Hematopoietic multipotent progenitor cell treated with erythropoietin and hydrocortisone succinate and interleukin-3 and kit ligand, for 15 days (in vitro differentiated cells): ENCODE data around the gene ZC3H12D.
"Not testable (repeated sequence)": the region's sequence is repeated elsewhere in the genome, so short reads cannot be mapped to it uniquely, and the experiment has no call there.

Experiments used
- DNase-seq: peaks from one replicate; pipeline ENCODE4 v3.0.0-alpha.2; 2015; ENCODE audit warnings: low spot score

Gene ZC3H12D

DNA sequence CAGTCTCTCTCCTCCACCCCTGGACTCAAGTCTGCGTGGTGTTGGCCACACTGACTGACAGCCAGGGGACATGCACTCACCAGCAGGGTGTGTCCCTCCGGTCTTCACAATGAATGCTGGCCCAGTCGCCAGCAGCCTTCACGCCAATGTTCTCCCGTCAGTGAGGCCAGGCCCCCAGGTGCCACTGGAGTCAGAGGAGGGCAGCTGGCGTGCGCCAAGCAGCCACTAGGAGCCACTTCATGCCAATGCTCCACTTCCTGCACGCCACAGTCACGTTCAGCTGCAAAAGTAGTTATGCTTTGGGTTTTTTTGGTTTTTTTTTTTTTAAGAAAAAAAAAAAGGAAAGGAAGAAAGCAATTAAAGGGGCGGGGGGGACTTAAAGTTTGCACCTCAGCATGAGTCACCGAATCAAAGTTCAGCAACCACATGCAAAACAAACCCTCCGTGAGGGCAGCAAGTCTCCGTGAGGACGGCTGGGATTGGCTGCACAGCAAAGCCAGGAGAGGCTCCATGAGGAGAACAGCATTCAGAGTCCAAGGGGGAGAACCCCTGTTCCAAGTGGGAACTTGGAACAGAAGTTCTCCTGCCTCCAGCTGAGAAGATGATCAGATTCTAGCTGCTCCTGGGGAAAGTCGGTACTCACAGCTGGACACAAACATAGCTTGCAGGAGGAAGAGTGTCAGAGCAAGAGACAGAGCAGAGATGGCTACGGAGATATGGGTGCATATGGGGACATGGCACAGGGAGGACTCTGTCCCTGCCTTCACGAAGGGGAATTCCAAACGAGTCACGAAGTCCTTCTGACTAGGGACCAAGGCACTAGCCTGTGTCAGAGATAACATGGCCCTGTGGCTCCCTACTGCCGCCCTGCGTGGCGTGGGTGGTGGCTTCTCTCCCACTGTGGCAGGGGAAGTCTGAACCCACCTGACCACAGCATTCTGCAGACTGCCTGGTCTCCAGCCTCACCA, at the start of gene ZC3H12D:
Gene ZC3H12D, minus strand, starts transcription at position 282 of the 968 bp plus-strand sequence. CDS start 10,471 bp downstream, outside the sequence.
- DNase-seq = no peak

- DNase-seq = no peak
Measured at GRCh38 chr6:149529650-149530049, 44.8 kb upstream of the ZC3H12D start.

DNA sequence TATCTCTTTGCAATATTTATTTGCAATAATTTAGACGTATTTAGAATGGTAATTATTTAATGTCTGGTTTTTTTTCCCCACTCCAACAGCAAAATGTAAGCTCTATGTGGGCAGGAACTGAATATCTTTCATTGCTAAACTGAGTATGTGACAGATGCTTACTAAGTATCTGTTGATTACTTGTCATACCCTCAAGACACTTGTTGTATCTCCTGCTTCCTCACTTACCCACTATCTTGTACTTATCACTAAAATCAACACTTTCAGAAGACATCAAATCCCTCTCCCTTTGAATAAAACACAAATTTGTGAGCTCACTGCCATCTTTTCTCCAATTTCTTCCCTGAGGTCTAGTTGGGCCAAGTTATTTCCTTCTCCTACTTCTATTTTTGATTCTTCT, 30.7 kb upstream of the ZC3H12D start:
- no peak for DNase-seq

- DNase-seq = no peak
Measured at GRCh38 chr6:149513915-149514314, 29.1 kb upstream of the ZC3H12D start.

- no peak for DNase-seq
Measured at GRCh38 chr6:149510793-149511512, 26.1 kb upstream of the ZC3H12D start.

GRCh38 chr6:149508485-149508884, 23.7 kb upstream of the ZC3H12D start:
- no peak for DNase-seq

- DNase-seq = peak; percentile 74
Measured at GRCh38 chr6:149503872-149504271, 19.1 kb upstream of the ZC3H12D start.

- no peak for DNase-seq
Measured at GRCh38 chr6:149503276-149503675, 18.5 kb upstream of the ZC3H12D start.

DNA sequence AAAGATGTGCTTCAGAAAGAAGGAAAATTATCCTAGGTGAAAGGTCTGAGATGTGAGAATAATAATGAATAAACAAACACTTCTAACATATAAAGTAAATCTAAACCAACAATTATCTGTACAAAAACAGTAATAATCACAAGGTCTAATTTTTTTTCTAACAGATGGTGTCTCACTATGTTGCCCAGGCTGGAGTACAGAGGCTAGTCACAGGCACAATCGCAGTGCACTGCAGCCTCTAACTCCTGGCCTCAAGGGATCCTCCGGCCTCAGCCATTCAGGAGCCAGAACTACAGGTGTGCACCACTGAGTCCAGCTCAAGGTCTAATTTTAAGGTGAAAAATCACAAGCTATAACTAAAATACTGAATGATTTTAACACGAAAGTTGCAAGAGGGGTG, 17.0 kb upstream of the ZC3H12D start:
- DNase-seq = no peak

GRCh38 chr6:149501201-149501600, 16.4 kb upstream of the ZC3H12D start:
- DNase-seq = no peak

DNA sequence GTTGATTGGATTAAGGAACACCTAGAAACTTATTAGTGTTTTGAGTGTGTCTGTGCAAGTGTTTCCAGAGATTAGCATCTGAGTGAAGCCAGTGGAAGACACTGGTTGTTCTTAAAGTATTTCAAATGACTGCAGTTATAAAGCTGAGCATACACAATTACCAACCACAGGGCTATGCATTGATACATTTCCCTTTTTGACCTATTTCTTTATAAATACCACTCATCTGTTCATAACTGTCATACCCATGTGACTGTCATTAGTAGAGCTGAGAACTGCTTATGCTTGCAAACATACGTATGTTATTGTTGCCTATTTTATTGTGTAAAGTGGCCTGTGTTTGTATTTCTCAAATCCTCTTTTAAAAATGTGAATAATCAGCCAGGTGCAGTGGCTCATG, 15.3 kb upstream of the ZC3H12D start:
- no peak for DNase-seq

- DNase-seq = no peak
Measured at GRCh38 chr6:149499066-149499465, 14.3 kb upstream of the ZC3H12D start.

GRCh38 chr6:149497365-149497764, 12.6 kb upstream of the ZC3H12D start:
- no peak for DNase-seq

GRCh38 chr6:149496597-149496996, 11.8 kb upstream of the ZC3H12D start:
- not testable (repeated sequence) for DNase-seq

DNA sequence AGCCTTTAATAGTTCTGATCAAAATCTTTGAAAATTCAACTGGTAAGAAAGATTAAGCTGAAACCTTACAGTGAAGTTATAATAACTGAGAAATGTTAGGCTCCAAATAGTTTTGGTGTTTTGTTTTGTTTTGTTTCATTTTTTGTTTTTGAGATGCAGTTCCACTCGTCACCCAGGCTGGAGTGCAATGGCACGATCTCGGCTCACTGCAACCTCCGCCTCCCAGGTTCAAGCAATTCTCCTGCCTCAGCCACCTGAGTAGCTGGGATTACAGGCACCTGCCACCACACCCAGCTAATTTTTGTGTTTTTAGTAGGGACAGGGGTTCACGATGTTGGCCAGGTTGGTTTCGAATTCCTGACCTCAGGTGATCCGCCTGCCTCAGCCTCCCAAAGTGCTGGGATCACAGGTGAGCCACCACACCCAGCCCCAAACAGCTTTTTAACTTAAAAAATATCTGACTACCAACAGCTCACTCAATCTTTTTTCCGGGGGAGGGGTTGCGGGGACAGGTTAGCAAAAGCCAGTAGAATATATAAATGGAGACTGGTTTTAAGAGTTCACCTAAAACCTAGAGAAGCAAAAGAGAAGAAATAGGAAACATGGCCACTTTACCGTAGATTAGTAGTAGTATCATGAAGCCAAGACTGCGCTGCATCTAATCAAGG, 10.7 kb upstream of the ZC3H12D start:
- DNase-seq = not testable (repeated sequence)

DNA sequence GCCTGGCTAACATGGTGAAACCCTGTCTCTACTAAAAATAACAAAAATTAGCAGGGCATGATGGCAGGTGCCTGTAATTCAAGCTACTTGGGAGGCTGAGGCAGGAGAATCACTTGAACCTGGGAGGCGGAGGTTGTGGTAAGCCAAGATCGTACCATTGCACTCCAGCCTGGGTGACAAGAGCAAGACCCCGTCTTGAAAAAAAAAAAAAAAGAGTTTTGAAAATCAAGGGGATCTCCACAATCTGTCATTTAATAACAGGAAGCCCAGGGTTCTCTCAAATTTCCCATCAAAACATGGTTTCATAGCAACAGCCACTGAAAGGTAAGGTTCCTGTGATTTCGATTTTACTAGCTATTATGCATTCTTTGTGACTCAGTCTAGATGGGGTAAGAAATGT, 10.0 kb upstream of the ZC3H12D start:
- not testable (repeated sequence) for DNase-seq

DNA sequence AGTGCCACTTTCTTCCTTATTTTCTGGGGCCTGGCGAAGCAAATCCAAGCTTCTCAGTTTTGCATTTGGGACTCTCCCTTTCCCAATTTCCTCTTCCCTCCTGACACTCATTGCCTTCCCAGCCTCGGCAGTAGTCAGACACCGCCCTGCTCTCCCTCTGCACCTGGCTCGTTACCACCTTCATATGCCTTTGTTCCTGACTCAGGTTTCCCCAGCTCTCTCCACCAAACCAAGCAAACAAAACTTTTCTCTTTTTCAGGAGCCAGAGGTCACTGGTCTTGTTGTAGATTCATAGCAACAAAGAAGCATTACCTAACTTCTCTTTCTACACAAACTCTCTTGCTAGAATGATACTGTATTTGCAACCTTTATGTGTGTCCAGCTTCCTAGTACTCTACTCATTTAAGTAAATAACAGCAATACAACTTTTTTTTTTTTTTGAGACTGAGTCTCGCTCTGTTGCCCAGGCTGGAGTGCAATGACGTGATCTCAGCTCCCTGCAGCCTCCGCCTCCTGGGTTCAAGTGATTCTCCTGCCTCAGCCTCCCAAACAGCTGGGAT, 9.0 kb upstream of the ZC3H12D start:
- DNase-seq = no peak

GRCh38 chr6:149492798-149493343, 8.1 kb upstream of the ZC3H12D start:
- DNase-seq = no peak

DNA sequence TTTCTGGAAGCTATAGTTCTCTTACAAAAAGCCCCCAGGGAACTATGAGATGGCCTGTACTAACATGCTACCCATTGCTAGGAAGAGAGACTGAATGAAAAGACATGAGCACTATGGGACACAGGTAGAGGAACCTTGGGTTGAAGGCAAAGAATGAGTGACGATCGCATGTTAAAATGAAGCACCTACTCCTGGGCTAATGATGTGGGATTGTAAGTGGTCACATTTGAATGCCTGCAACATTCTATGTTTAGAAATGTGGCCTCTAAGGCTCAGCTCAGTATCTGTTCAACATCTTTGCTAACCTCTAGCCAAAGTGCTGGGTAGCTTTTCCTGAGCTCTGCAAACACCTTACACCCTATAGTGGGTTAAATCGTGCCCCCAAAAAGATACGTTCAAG, 5.2 kb upstream of the ZC3H12D start:
- DNase-seq = no peak

DNA sequence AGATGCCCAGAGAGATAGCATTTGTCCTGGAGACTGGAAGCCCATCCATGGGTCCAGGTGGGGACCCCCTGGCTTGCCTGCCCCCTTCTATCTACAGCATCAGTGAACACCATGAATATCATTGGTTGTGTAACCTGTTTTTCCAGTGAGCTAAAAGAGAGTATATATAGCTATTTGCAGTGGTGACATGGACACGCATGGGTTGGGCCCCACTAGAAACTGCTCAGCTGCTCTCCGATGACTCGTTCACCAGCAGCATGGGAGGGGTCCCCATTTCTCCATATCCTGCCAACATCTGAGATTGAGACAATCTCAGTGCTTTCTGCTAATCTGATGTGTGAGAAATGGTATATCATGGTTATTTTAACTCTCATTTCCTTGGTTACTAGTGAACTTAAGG, 4.0 kb upstream of the ZC3H12D start:
- no peak for DNase-seq

DNA sequence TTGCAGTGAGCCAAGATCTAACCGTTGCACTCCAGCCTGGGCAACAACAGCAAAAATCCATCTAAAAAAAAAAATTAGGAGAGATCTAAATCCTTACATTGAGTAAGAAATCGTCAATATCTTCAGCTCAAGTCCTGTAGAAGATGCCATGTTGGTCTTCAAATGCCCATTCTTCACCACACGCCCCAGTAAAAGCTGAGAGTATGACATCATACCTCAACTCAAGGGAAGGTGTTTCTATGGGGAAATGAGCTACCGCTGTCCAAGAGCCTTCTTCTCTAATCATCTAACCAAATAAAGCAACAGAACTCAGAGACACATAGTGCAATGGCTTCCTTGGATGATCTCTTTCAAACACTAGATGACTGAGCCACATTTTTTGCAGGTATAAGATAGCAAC, 2.5 kb upstream of the ZC3H12D start:
- no peak for DNase-seq
